HL-60 (cell line): ENCODE results near the gene TP73.

ENCODE experiments used
- DNase-seq, 2 experiments: peaks; one replicate each; pipeline ENCODE4 v3.0.0-alpha.2; 2010 to 2020; ENCODE audit warnings: low read depth in 1 of 2, low spot score in 1 of 2
- H3K27ac ChIP-seq: fragments of 250-450 bp; sonication (Bioruptor Pico); replicated peaks from 2 replicates; pipeline ENCODE4 v1.5.1; 2020; ENCODE audit warnings: mild to moderate bottlenecking, moderate library complexity
- H3K27me3 ChIP-seq: fragments of 250-450 bp; sonication (Bioruptor Pico); 2 replicates; pipeline ENCODE4 v1.5.1; 2021; ENCODE audit warnings: mild to moderate bottlenecking, moderate library complexity; ENCODE audit not compliant: insufficient read depth, poor library complexity, severe bottlenecking
- H3K4me3 ChIP-seq: replicated peaks from 2 replicates; pipeline ENCODE4 v1.5.1; 2011; ENCODE audit warnings: mild to moderate bottlenecking, control low read depth, low read length; ENCODE audit not compliant: insufficient read depth
- GABPA ChIP-seq: IDR thresholded peaks from 2 replicates; pipeline ENCODE4 v1.6.1; 2012; ENCODE audit warnings: low read depth
- POLR2AphosphoS5 ChIP-seq: IDR thresholded peaks from 2 replicates; pipeline ENCODE4 v1.6.1; 2012; ENCODE audit warnings: low read depth
- SPI1 ChIP-seq: IDR thresholded peaks from 2 replicates; pipeline ENCODE4 v1.6.1; 2012; ENCODE audit warnings: low read depth, mild to moderate bottlenecking, borderline replicate concordance
- TF ChIP-seq, protein P1 (sequence below): IDR thresholded peaks from 2 replicates; pipeline ENCODE4 v1.6.1; 2012; ENCODE audit warnings: low read depth; ENCODE audit not compliant: insufficient replicate concordance
- TF ChIP-seq, protein P2 (sequence below): IDR thresholded peaks from one replicate; pipeline ENCODE4 v1.5.1; 2011; ENCODE audit warnings: low read length, control low read depth, inconsistent platforms; ENCODE audit not compliant: insufficient read depth

Gene TP73

DNA sequence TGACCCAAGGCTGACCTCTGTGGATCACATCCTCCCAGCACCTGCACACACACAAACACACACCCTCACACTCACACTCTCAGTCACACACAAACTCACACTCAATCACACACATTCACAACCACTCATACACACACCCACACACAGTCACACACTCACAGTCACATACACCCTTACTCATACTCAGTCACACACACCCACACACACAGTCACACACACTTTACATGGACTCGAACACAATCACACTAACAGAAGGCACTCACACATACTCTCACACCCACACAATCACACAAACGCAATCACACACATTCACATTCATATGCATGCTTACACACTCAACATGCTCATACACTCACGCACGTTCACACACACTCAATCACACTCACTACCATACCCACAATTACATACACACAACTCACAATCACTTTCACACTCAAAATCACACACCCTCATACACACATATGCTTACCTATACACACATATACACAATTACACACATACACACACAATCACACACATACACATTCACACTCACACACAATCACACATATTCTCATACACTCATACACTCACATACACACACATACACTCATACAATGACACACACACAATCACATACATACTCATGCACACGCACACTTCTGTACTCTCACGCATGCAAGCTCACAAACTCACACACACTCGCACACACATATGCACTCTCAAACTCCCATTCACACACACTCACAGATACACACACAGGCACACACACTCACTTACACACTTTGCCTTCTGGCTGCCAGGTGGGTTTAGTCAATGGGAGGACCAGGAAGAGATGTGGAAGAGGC lies 47.1 kb upstream of the TP73 start:
- no peak for DNase-seq
- Histone ChIP-seq H3K4me3 (no peak overlapping the region), H3K27me3 (no peaks in the 10 kb centered on the region), H3K27ac (no peak overlapping the region)
- no peak for TF ChIP-seq POLR2AphosphoS5

GRCh38 chr1:3606779-3607702 lies 45.3 kb upstream of the TP73 start:
- TF ChIP-seq GABPA (no peak), POLR2AphosphoS5 (no peak), SPI1 (no peak)
- TF ChIP-seq, protein P1, sequence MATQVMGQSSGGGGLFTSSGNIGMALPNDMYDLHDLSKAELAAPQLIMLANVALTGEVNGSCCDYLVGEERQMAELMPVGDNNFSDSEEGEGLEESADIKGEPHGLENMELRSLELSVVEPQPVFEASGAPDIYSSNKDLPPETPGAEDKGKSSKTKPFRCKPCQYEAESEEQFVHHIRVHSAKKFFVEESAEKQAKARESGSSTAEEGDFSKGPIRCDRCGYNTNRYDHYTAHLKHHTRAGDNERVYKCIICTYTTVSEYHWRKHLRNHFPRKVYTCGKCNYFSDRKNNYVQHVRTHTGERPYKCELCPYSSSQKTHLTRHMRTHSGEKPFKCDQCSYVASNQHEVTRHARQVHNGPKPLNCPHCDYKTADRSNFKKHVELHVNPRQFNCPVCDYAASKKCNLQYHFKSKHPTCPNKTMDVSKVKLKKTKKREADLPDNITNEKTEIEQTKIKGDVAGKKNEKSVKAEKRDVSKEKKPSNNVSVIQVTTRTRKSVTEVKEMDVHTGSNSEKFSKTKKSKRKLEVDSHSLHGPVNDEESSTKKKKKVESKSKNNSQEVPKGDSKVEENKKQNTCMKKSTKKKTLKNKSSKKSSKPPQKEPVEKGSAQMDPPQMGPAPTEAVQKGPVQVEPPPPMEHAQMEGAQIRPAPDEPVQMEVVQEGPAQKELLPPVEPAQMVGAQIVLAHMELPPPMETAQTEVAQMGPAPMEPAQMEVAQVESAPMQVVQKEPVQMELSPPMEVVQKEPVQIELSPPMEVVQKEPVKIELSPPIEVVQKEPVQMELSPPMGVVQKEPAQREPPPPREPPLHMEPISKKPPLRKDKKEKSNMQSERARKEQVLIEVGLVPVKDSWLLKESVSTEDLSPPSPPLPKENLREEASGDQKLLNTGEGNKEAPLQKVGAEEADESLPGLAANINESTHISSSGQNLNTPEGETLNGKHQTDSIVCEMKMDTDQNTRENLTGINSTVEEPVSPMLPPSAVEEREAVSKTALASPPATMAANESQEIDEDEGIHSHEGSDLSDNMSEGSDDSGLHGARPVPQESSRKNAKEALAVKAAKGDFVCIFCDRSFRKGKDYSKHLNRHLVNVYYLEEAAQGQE, result no peak
- TF ChIP-seq, protein P2, sequence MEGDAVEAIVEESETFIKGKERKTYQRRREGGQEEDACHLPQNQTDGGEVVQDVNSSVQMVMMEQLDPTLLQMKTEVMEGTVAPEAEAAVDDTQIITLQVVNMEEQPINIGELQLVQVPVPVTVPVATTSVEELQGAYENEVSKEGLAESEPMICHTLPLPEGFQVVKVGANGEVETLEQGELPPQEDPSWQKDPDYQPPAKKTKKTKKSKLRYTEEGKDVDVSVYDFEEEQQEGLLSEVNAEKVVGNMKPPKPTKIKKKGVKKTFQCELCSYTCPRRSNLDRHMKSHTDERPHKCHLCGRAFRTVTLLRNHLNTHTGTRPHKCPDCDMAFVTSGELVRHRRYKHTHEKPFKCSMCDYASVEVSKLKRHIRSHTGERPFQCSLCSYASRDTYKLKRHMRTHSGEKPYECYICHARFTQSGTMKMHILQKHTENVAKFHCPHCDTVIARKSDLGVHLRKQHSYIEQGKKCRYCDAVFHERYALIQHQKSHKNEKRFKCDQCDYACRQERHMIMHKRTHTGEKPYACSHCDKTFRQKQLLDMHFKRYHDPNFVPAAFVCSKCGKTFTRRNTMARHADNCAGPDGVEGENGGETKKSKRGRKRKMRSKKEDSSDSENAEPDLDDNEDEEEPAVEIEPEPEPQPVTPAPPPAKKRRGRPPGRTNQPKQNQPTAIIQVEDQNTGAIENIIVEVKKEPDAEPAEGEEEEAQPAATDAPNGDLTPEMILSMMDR, result no peak
- Histone ChIP-seq H3K4me3 (no peak overlapping the region), H3K27me3 (peaks cover 4% of the 10 kb centered on the region), H3K27ac (no peak overlapping the region)
- DNase-seq, result no peak

DNA sequence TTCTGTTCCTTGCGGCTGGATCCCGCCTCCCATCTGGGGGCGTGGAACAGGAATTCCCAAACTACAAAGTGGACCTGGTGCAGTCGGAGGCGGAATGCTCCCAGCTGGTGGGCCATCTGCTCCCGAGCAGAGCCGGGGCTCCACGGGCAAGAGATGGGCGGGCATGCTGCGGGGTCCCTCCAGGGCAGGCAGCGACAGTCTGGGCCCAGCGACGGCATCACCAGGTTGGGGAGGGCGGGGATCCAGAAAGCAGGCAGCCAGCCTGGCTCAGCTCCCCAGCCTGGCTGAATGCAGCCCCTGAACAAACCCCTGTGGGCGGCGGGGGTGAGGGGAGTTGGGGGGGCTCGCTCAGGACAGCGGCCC lies 44.6 kb upstream of the TP73 start:
- H3K27me3 ChIP-seq, result peaks cover 8% of the 10 kb centered on the region
- TF ChIP-seq, protein P1, result no peak
- TF ChIP-seq SPI1 (no peak), POLR2AphosphoS5 (no peak), GABPA (no peak)
- TF ChIP-seq, protein P2, result no peak
- no peak for DNase-seq
- H3K4me3 ChIP-seq, result no peak overlapping the region
- H3K27ac ChIP-seq, result no peak overlapping the region

GRCh38 chr1:3608154-3608553 lies 44.2 kb upstream of the TP73 start:
- H3K27ac ChIP-seq, result no peak overlapping the region

More at GRCh38 chr1:3608154-3608553, 44.2 kb upstream of the TP73 start:
- Histone ChIP-seq H3K27me3 (peaks cover 8% of the 10 kb centered on the region), H3K4me3 (no peak overlapping the region)
- DNase-seq, result no peak
- TF ChIP-seq GABPA (no peak), SPI1 (no peak), POLR2AphosphoS5 (no peak)
- TF ChIP-seq, protein P2, result no peak
- TF ChIP-seq, protein P1, result no peak
